GM10266 (cell line): ENCODE measurements around the gene KSR1.

Source experiments
- DNase-seq: peaks from one replicate; pipeline ENCODE4 v3.0.0; 2012; ENCODE audit errors: extremely low spot score
- TF ChIP-seq, protein P1 (sequence below): IDR thresholded peaks from 2 replicates; pipeline ENCODE4 v1.5.1; 2012; ENCODE audit warnings: mild to moderate bottlenecking, low read depth; ENCODE audit not compliant: control insufficient read depth, insufficient read depth; ENCODE audit errors: missing control alignments

Gene KSR1

DNA sequence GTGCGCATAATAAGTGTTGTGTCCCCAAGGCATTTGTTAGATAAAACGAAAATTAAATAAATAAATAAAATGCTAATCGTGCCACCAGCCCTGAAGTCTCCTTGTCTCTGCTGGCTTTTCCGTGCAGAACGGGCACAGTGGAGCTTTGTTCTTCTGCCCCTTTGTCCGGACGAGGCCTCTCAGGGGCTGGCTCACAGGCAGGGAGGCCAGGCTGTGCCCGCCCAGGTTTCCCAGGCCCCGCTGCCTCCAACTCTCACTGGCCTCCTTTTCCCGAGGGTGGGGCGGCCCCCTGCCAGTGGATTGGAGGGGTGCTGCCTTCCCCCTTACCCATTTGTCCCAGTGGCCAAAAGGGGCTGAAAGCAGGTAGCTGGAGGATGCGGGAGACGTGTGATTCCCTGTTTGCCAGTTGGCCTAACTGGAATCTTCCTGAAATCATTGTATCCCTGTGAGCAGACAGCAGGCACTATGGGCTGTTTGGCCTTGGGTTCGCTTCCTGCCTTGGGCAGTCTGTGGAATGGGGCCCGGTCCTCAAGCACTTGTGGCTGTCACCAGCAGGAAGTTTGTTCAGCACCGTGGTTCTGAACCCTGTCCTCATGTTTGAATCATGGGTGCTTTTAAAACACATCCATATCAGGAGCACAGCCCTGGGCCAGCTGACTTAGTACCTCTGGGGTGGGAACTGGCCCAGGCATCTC lies 64.4 kb downstream of the KSR1 start:
- no peak for DNase-seq
- TF ChIP-seq, protein P1, sequence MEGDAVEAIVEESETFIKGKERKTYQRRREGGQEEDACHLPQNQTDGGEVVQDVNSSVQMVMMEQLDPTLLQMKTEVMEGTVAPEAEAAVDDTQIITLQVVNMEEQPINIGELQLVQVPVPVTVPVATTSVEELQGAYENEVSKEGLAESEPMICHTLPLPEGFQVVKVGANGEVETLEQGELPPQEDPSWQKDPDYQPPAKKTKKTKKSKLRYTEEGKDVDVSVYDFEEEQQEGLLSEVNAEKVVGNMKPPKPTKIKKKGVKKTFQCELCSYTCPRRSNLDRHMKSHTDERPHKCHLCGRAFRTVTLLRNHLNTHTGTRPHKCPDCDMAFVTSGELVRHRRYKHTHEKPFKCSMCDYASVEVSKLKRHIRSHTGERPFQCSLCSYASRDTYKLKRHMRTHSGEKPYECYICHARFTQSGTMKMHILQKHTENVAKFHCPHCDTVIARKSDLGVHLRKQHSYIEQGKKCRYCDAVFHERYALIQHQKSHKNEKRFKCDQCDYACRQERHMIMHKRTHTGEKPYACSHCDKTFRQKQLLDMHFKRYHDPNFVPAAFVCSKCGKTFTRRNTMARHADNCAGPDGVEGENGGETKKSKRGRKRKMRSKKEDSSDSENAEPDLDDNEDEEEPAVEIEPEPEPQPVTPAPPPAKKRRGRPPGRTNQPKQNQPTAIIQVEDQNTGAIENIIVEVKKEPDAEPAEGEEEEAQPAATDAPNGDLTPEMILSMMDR, result no peak

DNA sequence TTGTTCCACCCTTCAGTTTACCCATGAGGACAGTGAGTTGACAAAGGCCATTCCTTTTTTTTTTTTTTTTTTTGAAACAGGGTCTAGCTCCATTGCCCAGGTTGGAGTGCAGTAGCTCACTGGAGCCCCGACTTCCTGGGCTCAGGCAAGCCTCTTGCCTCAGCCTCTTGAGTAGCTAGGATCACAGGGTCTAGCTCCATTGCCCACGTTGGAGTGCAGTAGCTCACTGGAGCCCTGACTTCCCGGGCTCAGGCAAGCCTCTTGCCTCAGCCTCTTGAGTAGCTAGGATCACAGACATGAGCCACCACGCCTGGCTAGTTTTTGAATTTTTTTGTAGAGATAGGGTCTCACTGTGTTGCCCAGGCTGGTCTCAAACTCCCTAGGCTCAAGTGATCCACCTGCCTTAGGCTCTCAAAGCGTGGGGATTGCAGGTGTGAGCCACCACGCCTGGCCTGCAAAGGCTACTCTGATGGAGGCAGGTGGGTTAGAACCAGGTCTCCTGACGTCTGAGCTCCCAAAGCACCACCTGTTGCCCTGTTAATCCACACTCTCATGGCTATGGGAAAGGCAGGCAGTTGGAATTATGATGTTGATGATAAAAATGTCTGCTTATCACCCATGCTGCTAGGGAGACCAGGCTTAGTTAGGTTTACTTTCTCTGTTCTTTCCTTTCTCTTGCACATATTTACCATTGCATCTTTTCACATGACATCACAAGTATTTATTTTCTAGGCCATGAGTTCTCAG lies 65.2 kb downstream of the KSR1 start:
- no peak for DNase-seq
- TF ChIP-seq, protein P1, result no peak

DNA sequence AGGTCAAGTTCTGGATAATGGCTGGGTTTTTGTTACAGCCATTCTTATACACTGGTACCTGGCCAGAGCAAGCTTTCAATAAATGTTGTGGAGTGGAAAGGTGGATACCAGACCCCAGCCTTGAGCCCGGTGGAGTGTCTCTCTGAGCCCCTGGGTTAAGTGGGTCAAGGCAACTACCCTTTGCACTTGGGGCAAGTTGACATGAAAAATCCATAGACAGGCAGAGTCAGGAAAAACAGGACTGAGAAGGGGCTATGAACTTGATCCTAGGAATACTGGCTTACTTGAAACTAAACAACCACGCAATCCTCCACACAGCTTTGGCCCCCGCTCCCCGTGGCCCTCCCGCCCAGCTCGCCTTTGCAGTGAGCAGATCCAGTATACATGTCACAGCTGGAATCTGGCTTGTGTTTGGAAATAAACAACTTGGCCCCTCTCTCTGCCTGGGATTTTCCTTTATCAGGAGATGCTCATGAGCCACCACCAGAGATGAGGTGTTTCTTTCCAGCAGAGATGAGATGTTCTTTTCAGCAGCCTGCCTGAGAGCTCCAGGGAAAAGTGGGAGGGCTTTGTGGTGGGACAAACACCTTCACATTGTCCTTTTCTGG lies 65.9 kb downstream of the KSR1 start:
- TF ChIP-seq, protein P1, result no peak
- DNase-seq, result no peak

DNA sequence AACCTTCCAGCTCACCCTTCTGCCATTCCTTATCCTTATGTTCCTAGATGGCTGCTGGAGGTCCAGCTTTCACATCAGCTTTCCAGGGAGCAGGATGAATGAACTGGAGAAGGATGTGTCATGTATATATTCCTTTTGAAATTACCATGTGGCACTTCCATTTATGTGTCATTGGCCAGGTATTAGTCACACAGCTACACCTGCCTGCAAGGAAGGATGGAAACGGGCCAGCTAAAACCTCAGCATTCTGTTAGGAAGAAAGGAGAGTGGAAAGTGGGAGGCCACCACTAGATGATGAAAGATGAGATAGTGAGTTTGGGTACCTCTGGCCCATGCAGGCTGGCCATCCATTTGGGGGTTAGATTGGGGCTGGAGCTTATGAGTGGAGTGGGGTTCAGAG lies 67.5 kb downstream of the KSR1 start:
- no peak for DNase-seq
- TF ChIP-seq, protein P1, result no peak

DNA sequence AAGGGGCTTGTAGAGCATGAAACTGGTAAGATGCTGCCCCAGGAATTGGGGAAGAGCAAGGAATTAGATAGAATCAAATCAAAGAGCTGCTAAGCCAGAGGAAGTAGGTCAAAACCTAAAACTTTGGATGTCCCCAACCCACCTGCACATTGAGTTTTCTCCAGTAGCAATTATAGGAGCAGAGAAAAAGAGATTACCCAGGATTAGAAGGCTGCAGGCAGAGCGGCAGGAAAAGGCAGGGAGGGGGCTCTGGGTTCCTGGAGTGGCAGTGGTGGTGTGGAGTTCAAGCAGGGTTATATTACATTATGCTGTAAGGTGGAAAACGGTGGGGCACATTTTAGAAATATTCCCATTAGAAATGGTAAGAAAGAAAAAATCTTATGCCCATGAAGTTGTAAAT lies 68.3 kb downstream of the KSR1 start:
- no peak for DNase-seq
- TF ChIP-seq, protein P1, result no peak

DNA sequence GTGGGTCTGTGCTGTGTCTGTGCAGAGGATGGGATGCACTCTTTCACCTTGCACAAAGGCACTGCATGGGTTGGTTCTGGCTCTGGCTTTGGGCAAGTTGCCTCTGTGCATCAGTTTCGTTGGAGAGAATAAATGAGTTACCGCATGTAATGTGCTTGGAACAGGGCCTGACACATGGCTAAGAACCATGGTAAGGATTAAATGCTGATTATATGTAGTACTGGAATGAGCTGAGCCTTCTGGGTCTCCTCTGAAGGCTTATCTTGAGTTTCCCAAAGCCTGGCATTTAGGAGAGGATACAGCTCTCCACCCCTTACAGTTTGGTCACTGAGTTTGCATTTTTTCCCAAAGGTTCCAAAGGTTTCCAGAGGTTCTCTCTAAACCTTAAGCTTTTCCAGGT lies 69.1 kb downstream of the KSR1 start:
- TF ChIP-seq, protein P1, result no peak
- DNase-seq, result no peak

DNA sequence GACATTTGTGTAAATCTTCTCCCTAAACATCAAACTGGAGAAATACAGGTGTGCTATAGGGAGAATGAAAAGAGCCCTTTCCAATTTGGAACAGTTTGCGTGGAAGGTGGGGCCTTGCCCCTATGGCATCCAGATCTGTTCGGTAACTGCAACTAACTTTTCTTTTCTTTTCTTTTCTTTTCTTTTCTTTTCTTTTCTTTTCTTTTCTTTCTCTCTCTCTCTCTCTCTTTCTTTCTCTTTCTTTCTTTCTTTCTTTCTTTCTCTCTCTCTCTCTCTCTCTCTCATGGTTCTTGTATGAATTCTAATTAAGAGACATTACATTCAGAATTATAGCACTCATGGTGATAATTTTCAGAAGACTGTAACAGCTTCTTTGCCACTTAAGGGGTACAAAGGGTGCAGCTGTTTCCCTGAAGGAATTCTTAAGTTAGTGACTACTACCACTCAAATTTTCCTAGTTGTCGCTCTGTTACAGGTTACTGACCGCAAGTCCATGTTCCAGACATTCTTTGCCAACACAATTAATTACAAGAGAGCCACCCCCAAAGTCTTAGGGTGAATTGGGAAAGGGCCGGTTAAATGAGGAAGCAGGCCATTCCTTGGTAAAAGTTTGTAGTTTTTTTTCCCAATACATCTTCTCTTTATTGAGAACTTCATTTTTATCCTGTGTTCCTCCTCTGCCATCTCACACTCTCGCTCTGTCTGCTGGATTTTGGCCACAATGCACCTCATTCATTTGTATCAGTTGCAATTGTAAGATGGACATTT lies 69.8 kb downstream of the KSR1 start:
- TF ChIP-seq, protein P1, result no peak
- no peak for DNase-seq
